ENCODE measurements around the gene WDR7. TPM values are rescaled to one million over a fixed set of nuclear protein-coding genes. Genes with fewer than 3 reads are reported as not detected.

WDR7 gene
- total and polyA plus RNA-seq, 2 of the 4 experiments (the other 2 are of a cell fraction), result 3.7 to 23.3 TPM

GRCh38 chr18:56841836-56842235, 190.7 kb downstream of the WDR7 start:
- Histone ChIP-seq H3K4me1 (ENCODE audit: control insufficient read depth, insufficient read depth, low read length) (no peaks in the 10 kb centered on the region), H2BK20ac (ENCODE audit: low read depth, low read length) (no peak overlapping the region), H3K9ac (ENCODE audit: low read depth, low read length) (no peak overlapping the region), H3K18ac (ENCODE audit: low read depth, low read length) (no peak overlapping the region), H3K23ac (ENCODE audit: low read depth, low read length) (no peak overlapping the region), H2BK120ac (ENCODE audit: low read depth, low read length) (no peak overlapping the region), H2AK5ac (ENCODE audit: low read depth, low read length) (no peak overlapping the region), H3K9me1 (ENCODE audit: insufficient read depth, low read length) (no peaks in the 10 kb centered on the region), H3K4ac (ENCODE audit: low read depth, low read length) (no peak overlapping the region), H4K8ac (ENCODE audit: low read depth in 2 of 2, low read length in 2 of 2) (no peak overlapping the region), H3K36me3 (ENCODE audit: control insufficient read depth, insufficient read depth, low read length) (no peaks in the 10 kb centered on the region), H3K14ac (replicated peaks; ENCODE audit: low read depth, low read length) (no peak overlapping the region), H3K4me3 (ENCODE audit: insufficient read depth, low read depth, low read length) (no peak overlapping the region), H2AFZ (replicated peaks; ENCODE audit: low read length, poor library complexity) (no peak overlapping the region), H3K27me3 (ENCODE audit: control insufficient read depth, insufficient read depth, low read length) (no peaks in the 10 kb centered on the region), H4K91ac (ENCODE audit: insufficient read depth, low read depth, low read length) (no peak overlapping the region), H3K27ac (ENCODE audit: insufficient read depth, low read length) (no peak overlapping the region), H3K79me1 (ENCODE audit: low read depth in 1 of 2, low read length in 2 of 2) (no peaks in the 10 kb centered on the region), H3K9me3 (ENCODE audit: control insufficient read depth, insufficient read depth, low read length) (no peaks in the 10 kb centered on the region), H3K56ac (ENCODE audit: extremely low read depth, insufficient read depth, low read length) (no peak overlapping the region), H2BK5ac (ENCODE audit: low read depth, low read length, poor library complexity, severe bottlenecking) (no peak overlapping the region), H3K4me2 (ENCODE audit: low read depth, low read length) (no peak overlapping the region), H2AK9ac (replicated peaks; ENCODE audit: low read depth, low read length, poor library complexity) (no peak overlapping the region), H4K20me1 (ENCODE audit: insufficient read depth, low read length) (no peaks in the 10 kb centered on the region), H2BK15ac (ENCODE audit: low read depth, low read length) (no peak overlapping the region), H4K5ac (ENCODE audit: low read depth, low read length) (no peak overlapping the region)
- DNase-seq, result no peak
- ChIA-PET POLR2A (ENCODE audit: unreplicated experiment) (interaction anchor here (0.6 kb wide), 1 partner anchor 20 kb away, joined by 3 read pairs; no protein-coding TSS in a partner anchor), CTCF (no interaction called here)
- no CpG with 5 or more reads among the region's 1 CpG for WGBS, 2 experiments (ENCODE audit: extremely low coverage in 2 of 2, insufficient read length in 1 of 2)
- ATAC-seq (ENCODE audit: low read depth), result no peak
- BruUV-seq (replicated peaks), result no TSS peak
- TF ChIP-seq BHLHE40 (IDR thresholded peaks at IDR 0.05; ENCODE audit: low read depth, low read length) (no peak), RFX5 (IDR thresholded peaks at IDR 0.05; ENCODE audit: low read depth, low read length) (no peak), RCOR1 (IDR thresholded peaks at IDR 0.05; ENCODE audit: insufficient replicate concordance, low read length) (no peak), CHD1 (IDR thresholded peaks at IDR 0.05; ENCODE audit: low read depth, low read length) (no peak), MAFK (IDR thresholded peaks at IDR 0.05; ENCODE audit: low read depth, low read length) (no peak), CEBPB (IDR thresholded peaks at IDR 0.05; ENCODE audit: low read depth, low read length) (no peak), NFE2L2 (IDR thresholded peaks at IDR 0.05; ENCODE audit: low read depth, low read length) (no peak), MXI1 (IDR thresholded peaks at IDR 0.05; ENCODE audit: borderline replicate concordance, low read depth, low read length) (no peak), SMC3 (IDR thresholded peaks at IDR 0.05; ENCODE audit: low read depth, low read length) (no peak), MAZ (IDR thresholded peaks at IDR 0.05; ENCODE audit: borderline replicate concordance, low read depth, low read length) (no peak), USF2 (IDR thresholded peaks at IDR 0.05; ENCODE audit: low read depth, low read length) (no peak), ELK1 (IDR thresholded peaks at IDR 0.05; ENCODE audit: borderline replicate concordance, low read depth, low read length) (no peak), FOS (IDR thresholded peaks at IDR 0.05; ENCODE audit: low read depth, low read length) (no peak), CTCF (conservative IDR thresholded peaks at IDR 0.05; ENCODE audit: low read depth, low read length) (no peak), RAD21 (IDR thresholded peaks at IDR 0.05; ENCODE audit: low read length) (no peak)
- intact Hi-C loops (cut with micrococcal nuclease), result no loop called here
- dilution Hi-C loops (cut with HindIII; ENCODE audit: low sequenced_read_pairs, unreplicated experiment), result no loop called here
- in situ Hi-C loops (cut with MboI; ENCODE audit: low sequenced_read_pairs), result no loop called here
